Natural killer cell (primary cell): ENCODE data around the gene RASA2. TPM values are rescaled to one million over a fixed set of nuclear protein-coding genes. Genes with fewer than 3 reads are reported as not detected.

Source experiments
- ATAC-seq, 3 donors: fragments of 150-1000 bp in 2 of 3; fragments of 200-7000 bp in 1 of 3; cut with Tn5 transposase; 1 replicate in 1 of 3; 2 replicates in 2 of 3; pipeline ENCODE4 v1.10.0; 2021; ENCODE audit warnings: mild to moderate bottlenecking in 2 of 3, moderate library complexity in 2 of 3
- DNase-seq, 2 donors: peaks; one replicate each; pipeline versions ENCODE4 v3.0.0 to v3.0.0-alpha.2; 2013 to 2021; ENCODE audit warnings: mixed read lengths in 1 of 2
- H3K27ac ChIP-seq: one replicate; pipeline ENCODE4 v1.5.1; 2013; ENCODE audit warnings: mild to moderate bottlenecking, low read length
- H3K27me3 ChIP-seq: one replicate; pipeline ENCODE4 v1.6.1; 2013; ENCODE audit warnings: low read length; ENCODE audit not compliant: control insufficient read depth, insufficient read depth
- H3K36me3 ChIP-seq: one replicate; pipeline ENCODE4 v1.6.1; 2013; ENCODE audit warnings: low read length; ENCODE audit not compliant: control insufficient read depth, insufficient read depth
- H3K4me1 ChIP-seq: one replicate; pipeline ENCODE4 v1.6.1; 2013; ENCODE audit warnings: low read length; ENCODE audit not compliant: control insufficient read depth, insufficient read depth
- H3K4me3 ChIP-seq: one replicate; pipeline ENCODE4 v1.5.1; 2013; ENCODE audit warnings: low read length
- H3K9me3 ChIP-seq: one replicate; pipeline ENCODE4 v1.6.1; 2013; ENCODE audit warnings: low read length; ENCODE audit not compliant: control insufficient read depth, insufficient read depth
- H3K27ac Mint-ChIP-seq, 2 donors: one replicate each; pipeline ENCODE4 v1.8.0; 2022; ENCODE audit warnings: mild to moderate bottlenecking in 2 of 2, mixed read lengths in 2 of 2, moderate library complexity in 1 of 2
- H3K27me3 Mint-ChIP-seq, 2 donors: one replicate each; pipeline ENCODE4 v1.8.0; 2022; ENCODE audit warnings: low read depth in 2 of 2, mixed read lengths in 2 of 2
- H3K36me3 Mint-ChIP-seq: one replicate; pipeline ENCODE4 v1.8.0; 2022; ENCODE audit warnings: mixed read lengths
- H3K4me1 Mint-ChIP-seq, 2 donors: one replicate each; pipeline ENCODE4 v1.8.0; 2022; ENCODE audit warnings: mixed read lengths in 2 of 2
- H3K4me3 Mint-ChIP-seq: one replicate; pipeline ENCODE4 v1.8.0; 2022; ENCODE audit warnings: mild to moderate bottlenecking, moderate library complexity, mixed read lengths
- H3K9me3 Mint-ChIP-seq, 2 donors: one replicate each; pipeline ENCODE4 v1.8.0; 2022; ENCODE audit warnings: mixed read lengths in 2 of 2
- WGBS: methylation state at CpG from one replicate; pipeline ENCODE4 v1.1.7; 2013; ENCODE audit warnings: missing lambda C conversion rate; ENCODE audit not compliant: insufficient coverage; 5-methylcytosine and 5-hydroxymethylcytosine counted together
- intact Hi-C: fragments of 100-400 bp; cut with micrococcal nuclease; formaldehyde crosslinking; loops from one replicate; pipeline ENCODE4 v1.14.2; 2022
- total RNA-seq, 4 donors: library from RNA; stranded (reverse); fragments of 120-200 nt in 1 of 4; gene quantifications; one replicate each; pipeline versions ENCODE4 v1.2.3 to v1.2.4, GENCODE V29; 2013 to 2022
- TF ChIP-seq, protein P1 (sequence below): fragments of 200-600 bp; IDR thresholded peaks from one replicate; pipeline ENCODE4 v1.8.0; 2022; ENCODE audit warnings: antibody characterized with exemption

Gene RASA2
- total RNA-seq, 3 donors from 2014 or later (not counting 1 experiment from before 2014, with no cell fraction given): 93.9 to 99.4 (median 97.0) TPM

DNA sequence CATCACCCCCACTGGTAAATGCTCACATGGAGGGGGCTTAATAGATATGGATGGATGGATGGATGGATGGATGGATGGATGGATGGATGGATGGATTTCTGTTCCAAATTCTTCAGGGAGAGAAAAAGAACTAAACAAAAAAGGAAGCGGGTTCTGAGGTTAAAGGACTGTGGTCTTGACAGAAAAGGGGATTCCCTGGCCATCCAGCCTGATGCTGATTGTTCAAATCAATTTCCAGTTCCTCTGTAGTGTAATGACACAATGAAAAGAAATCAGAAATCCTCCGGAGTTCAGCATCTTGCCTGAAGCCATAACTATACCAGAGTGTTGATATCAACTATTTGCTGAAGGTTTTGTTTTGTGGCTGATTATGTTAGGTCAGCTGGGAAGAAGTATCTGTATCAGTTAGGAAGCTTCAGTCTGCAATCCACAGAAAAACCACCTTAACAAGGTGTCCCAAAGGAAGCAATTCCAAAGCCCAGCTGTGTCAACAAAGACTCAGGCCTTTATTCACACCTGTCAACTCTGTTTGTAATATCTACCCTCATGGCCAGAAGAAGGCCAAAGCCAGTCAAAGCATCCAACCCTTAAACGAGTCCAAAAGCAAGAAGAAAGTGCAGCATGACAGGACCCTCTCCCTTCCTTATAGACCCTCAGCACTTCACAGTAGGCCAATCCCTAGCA lies 24.5 kb upstream of the RASA2 start:
- no peak overlapping the region for H3K27ac ChIP-seq
- H3K4me1 ChIP-seq: no peaks in the 10 kb centered on the region
- H3K36me3 Mint-ChIP-seq: no peaks in the 10 kb centered on the region
- 58% methylated on average over 3 of the region's 3 CpGs for WGBS
- no peak overlapping the region for H3K4me3 ChIP-seq
- intact Hi-C loops: no loop called here
- peaks cover 0 to 5% of the 10 kb centered on the region in 2 donors for H3K4me1 Mint-ChIP-seq
- ATAC-seq (no peak), DNase-seq (no peak)
- H3K9me3 ChIP-seq: peaks cover 7% of the 10 kb centered on the region
- no peaks in the 10 kb centered on the region for H3K27me3 ChIP-seq
- H3K27ac Mint-ChIP-seq: no peak overlapping the region
- peaks cover 2% of the 10 kb centered on the region in 2 donors for H3K9me3 Mint-ChIP-seq
- H3K4me3 Mint-ChIP-seq: no peak overlapping the region
- TF ChIP-seq, protein P1, sequence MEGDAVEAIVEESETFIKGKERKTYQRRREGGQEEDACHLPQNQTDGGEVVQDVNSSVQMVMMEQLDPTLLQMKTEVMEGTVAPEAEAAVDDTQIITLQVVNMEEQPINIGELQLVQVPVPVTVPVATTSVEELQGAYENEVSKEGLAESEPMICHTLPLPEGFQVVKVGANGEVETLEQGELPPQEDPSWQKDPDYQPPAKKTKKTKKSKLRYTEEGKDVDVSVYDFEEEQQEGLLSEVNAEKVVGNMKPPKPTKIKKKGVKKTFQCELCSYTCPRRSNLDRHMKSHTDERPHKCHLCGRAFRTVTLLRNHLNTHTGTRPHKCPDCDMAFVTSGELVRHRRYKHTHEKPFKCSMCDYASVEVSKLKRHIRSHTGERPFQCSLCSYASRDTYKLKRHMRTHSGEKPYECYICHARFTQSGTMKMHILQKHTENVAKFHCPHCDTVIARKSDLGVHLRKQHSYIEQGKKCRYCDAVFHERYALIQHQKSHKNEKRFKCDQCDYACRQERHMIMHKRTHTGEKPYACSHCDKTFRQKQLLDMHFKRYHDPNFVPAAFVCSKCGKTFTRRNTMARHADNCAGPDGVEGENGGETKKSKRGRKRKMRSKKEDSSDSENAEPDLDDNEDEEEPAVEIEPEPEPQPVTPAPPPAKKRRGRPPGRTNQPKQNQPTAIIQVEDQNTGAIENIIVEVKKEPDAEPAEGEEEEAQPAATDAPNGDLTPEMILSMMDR: no peak
- peaks cover 0 to 2% of the 10 kb centered on the region in 2 donors for H3K27me3 Mint-ChIP-seq
- H3K36me3 ChIP-seq: no peaks in the 10 kb centered on the region

DNA sequence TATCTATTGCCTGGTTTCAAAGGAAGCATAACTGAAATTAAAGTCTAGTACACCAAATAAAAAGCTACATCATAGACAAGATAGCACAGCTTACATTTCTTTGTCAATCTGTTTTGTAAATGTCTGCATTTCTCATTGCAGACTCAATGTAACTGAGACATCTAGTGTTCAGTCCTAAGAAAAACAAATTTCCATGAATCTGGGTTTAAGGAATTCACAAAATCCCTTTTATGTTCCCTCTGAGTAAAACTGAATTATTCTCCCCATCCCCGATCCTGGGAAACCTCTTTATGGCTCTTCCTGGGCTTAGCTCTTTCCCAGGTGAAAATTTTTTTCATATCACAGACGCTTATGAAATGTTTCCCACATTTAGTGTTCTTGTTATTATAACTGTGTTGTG lies 21.6 kb upstream of the RASA2 start:
- peaks cover 7% of the 10 kb centered on the region for H3K9me3 ChIP-seq
- ATAC-seq: no peak
- no peak overlapping the region for H3K27ac ChIP-seq
- TF ChIP-seq, protein P1: no peak
- no peaks in the 10 kb centered on the region for H3K27me3 Mint-ChIP-seq
- intact Hi-C loops: no loop called here
- no peaks in the 10 kb centered on the region for H3K4me1 ChIP-seq
- no peak overlapping the region for H3K4me3 ChIP-seq
- 92% methylated on average over 1 of the region's 2 CpGs for WGBS
- H3K9me3 Mint-ChIP-seq: peaks cover 2% of the 10 kb centered on the region in 2 donors
- no peak overlapping the region for H3K27ac Mint-ChIP-seq
- H3K36me3 Mint-ChIP-seq: no peaks in the 10 kb centered on the region
- H3K36me3 ChIP-seq: no peaks in the 10 kb centered on the region
- no peak overlapping the region for H3K4me3 Mint-ChIP-seq
- DNase-seq: no peak
- peaks cover 0 to 2% of the 10 kb centered on the region in 2 donors for H3K4me1 Mint-ChIP-seq
- H3K27me3 ChIP-seq: no peaks in the 10 kb centered on the region

DNA sequence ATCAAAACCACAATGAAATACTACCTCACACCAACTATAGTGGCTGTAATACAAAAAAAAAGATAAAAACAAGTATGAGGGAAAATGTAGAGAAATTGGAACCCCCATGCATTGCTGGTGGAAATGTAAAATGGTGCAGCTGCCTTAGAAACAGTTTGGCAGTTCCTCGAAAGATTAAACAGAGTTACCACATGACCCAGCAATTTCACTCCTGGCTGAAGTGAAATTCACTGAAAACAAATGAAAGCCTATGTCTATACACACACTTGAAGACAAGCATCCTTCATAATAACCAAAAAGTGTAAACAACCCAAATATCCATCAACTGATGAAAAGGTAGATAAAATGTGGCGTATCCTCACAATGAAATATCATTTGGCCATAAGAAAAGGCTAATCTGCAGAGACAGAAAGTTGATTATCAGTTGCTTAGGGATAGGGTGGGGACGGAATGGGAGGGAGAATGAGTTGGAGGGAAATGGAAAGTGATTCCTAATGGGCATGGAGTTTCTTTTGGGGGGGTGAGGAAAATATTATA lies 20.1 kb upstream of the RASA2 start:
- intact Hi-C loops: no loop called here
- DNase-seq: no peak
- peaks cover 7% of the 10 kb centered on the region for H3K9me3 ChIP-seq
- Mint-ChIP-seq H3K4me1 (no peaks in the 10 kb centered on the region), H3K27me3 (no peaks in the 10 kb centered on the region), H3K4me3 (no peak overlapping the region), H3K36me3 (no peaks in the 10 kb centered on the region), H3K9me3 (peaks cover 2% of the 10 kb centered on the region in 2 donors), H3K27ac (no peak overlapping the region)
- H3K27me3 ChIP-seq: no peaks in the 10 kb centered on the region
- ATAC-seq: no peak
- no peak overlapping the region for H3K4me3 ChIP-seq
- no peak overlapping the region for H3K27ac ChIP-seq
- TF ChIP-seq, protein P1: no peak
- WGBS: 98% methylated on average over 3 of the region's 3 CpGs
- H3K4me1 ChIP-seq: no peaks in the 10 kb centered on the region
- no peaks in the 10 kb centered on the region for H3K36me3 ChIP-seq

DNA sequence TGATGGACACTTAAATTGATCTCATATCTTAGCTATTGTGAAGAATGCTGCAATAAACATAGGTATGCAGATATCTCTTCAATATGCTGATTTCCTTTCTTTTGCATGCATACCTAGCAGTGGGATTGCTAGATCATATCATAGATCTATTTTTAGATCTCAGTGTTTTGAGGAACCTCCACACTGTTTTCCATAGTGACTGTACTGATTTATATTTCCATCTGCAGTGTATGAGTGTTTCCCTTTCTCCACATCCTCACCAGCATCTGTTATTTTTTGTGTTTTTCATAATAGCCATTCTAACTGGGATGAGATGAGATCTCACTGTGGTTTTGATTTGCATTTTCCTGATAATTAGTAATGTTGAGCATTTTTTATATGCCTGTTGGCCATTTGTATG lies 17.1 kb upstream of the RASA2 start:
- Histone ChIP-seq H3K27me3 (no peaks in the 10 kb centered on the region), H3K36me3 (no peaks in the 10 kb centered on the region), H3K27ac (no peak overlapping the region), H3K4me3 (no peak overlapping the region), H3K9me3 (no peaks in the 10 kb centered on the region), H3K4me1 (no peaks in the 10 kb centered on the region)
- Mint-ChIP-seq H3K36me3 (no peaks in the 10 kb centered on the region), H3K9me3 (no peaks in the 10 kb centered on the region), H3K4me1 (peaks cover under 1% of the 10 kb centered on the region in 2 donors), H3K4me3 (no peak overlapping the region), H3K27ac (no peak overlapping the region), H3K27me3 (peaks cover 0 to 2% of the 10 kb centered on the region in 2 donors)
- ATAC-seq (no peak), DNase-seq (no peak)
- TF ChIP-seq, protein P1: no peak
- intact Hi-C loops: no loop called here
